Left ventricle myocardium inferior (tissue), 1 donor: Measurements from ENCODE around the gene ITGAD. TPM values are rescaled to one million over a fixed set of nuclear protein-coding genes. Genes with fewer than 3 reads are reported as not detected.

Experiments
- DNase-seq: peaks from one replicate; pipeline ENCODE4 v3.0.0-alpha.2; 2020
- H3K27ac ChIP-seq: fragments of 200-600 bp; replicated peaks from 2 replicates; pipeline ENCODE4 v1.8.0; 2021
- H3K27me3 ChIP-seq: fragments of 200-600 bp; 2 replicates; pipeline ENCODE4 v1.8.0; 2021; ENCODE audit warnings: low read depth
- H3K36me3 ChIP-seq: fragments of 200-600 bp; 2 replicates; pipeline ENCODE4 v1.8.0; 2021
- H3K4me1 ChIP-seq: fragments of 200-600 bp; 2 replicates; pipeline ENCODE4 v1.8.0; 2021
- H3K4me3 ChIP-seq: fragments of 200-600 bp; 2 replicates; pipeline ENCODE4 v1.8.0; 2021; ENCODE audit warnings: mild to moderate bottlenecking, moderate library complexity
- H3K9me3 ChIP-seq: fragments of 200-600 bp; replicated peaks from 2 replicates; pipeline ENCODE4 v1.8.0; 2021
- intact Hi-C: fragments of 100-400 bp; cut with micrococcal nuclease; formaldehyde crosslinking; loops from one replicate; pipeline ENCODE4 v1.11.0; 2022
- total RNA-seq: library from RNA; stranded (reverse); fragmentation: NEBNext Ultra II Directional; extraction: Animal tissue kit (Norgen Biotek cat#: 25700); gene quantifications from one replicate; pipeline ENCODE4 v1.2.1, GENCODE V29; 2021
- TF ChIP-seq, protein P1 (sequence below): fragments of 200-600 bp; IDR thresholded peaks from 2 replicates; pipeline ENCODE4 v1.8.0; 2021; ENCODE audit warnings: antibody characterized with exemption, mild to moderate bottlenecking, borderline replicate concordance
- donor health status: DM: no; HTN: yes; CAD: no; lungs with severe emphysema.

Gene ITGAD
- total RNA-seq, 1 donor from 2014 or later, result not detected

GRCh38 chr16:31400191-31400590 is 7.1 kb downstream of the ITGAD start:
- Histone ChIP-seq H3K36me3 (no peaks in the 10 kb centered on the region), H3K27ac (no peak overlapping the region), H3K27me3 (peaks cover 28% of the 10 kb centered on the region), H3K4me3 (no peak overlapping the region), H3K4me1 (no peaks in the 10 kb centered on the region), H3K9me3 (peaks cover 7% of the 10 kb centered on the region)
- no peak for DNase-seq
- intact Hi-C loops, result no loop called here
- TF ChIP-seq, protein P1, sequence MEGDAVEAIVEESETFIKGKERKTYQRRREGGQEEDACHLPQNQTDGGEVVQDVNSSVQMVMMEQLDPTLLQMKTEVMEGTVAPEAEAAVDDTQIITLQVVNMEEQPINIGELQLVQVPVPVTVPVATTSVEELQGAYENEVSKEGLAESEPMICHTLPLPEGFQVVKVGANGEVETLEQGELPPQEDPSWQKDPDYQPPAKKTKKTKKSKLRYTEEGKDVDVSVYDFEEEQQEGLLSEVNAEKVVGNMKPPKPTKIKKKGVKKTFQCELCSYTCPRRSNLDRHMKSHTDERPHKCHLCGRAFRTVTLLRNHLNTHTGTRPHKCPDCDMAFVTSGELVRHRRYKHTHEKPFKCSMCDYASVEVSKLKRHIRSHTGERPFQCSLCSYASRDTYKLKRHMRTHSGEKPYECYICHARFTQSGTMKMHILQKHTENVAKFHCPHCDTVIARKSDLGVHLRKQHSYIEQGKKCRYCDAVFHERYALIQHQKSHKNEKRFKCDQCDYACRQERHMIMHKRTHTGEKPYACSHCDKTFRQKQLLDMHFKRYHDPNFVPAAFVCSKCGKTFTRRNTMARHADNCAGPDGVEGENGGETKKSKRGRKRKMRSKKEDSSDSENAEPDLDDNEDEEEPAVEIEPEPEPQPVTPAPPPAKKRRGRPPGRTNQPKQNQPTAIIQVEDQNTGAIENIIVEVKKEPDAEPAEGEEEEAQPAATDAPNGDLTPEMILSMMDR, result no peak

GRCh38 chr16:31401436-31401835 is 8.3 kb downstream of the ITGAD start:
- intact Hi-C loops, result no loop called here
- H3K36me3 ChIP-seq, result no peaks in the 10 kb centered on the region
- H3K9me3 ChIP-seq, result peaks cover 7% of the 10 kb centered on the region
- no peak overlapping the region for H3K27ac ChIP-seq
- no peak for DNase-seq
- no peak overlapping the region for H3K4me3 ChIP-seq
- TF ChIP-seq, protein P1, result no peak
- no peaks in the 10 kb centered on the region for H3K4me1 ChIP-seq
- peaks cover 16% of the 10 kb centered on the region for H3K27me3 ChIP-seq

DNA sequence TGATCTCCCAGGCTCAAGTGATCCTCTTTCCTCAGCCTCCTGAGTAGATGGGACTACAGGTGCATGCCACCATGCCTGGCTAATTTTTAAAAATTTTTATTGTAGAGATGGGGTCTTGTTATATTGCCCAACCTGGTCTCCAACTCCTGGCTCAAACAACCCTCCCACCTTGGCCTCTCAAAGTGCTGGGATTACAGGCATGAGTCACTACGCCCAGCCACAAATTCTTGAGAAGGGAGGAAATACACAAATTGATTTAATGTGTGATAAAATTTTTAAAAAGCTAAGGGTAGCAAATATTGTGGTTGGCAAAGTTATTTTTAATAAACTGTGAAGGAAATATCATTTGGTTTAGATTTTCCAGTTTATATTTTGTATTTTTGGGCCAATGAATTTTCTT is 9.6 kb downstream of the ITGAD start:
- intact Hi-C loops, result no loop called here

DNA sequence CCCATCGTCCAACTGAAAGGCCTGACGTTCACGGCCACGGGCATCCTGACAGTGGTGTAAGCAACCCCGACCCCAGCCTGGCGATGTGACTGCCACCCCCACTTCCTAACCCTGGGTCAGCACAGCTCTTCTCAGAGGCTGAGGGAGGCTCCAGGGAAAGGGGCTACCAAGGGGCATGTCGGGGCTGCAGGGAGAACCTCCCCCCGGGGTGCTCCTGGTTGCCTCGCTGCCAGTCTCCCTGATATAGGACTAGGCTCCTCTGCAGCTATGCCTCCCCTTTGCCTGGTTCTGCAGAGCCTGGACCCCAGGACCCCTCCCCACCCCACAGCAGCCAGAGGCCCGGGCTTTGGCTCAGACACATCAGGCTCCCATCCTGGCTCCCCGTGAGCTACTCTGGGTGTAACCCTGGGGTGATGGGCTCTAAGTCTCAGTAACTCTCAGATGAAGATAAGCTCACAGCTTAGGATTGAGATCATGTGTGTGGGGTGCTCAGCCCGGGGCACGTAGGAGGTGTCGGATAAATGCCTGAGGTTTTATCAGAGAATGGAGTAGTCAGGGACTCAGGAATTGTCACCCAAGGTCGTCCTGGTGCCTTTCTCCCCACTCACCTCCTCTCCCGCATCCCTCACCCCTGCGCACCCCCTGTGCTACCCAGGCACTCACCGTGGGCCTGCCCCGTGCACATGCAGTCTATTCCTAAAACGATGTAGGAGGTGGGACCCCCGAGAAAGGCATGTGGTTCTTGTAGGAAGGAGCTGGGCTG is 10.6 kb downstream of the ITGAD start:
- H3K4me1 ChIP-seq, result no peaks in the 10 kb centered on the region
- H3K4me3 ChIP-seq, result peak overlapping the region; percentile 45
- no peak for DNase-seq
- no peaks in the 10 kb centered on the region for H3K36me3 ChIP-seq
- intact Hi-C loops, result no loop called here
- no peak overlapping the region for H3K27ac ChIP-seq
- peaks cover 17% of the 10 kb centered on the region for H3K27me3 ChIP-seq
- H3K9me3 ChIP-seq, result peaks cover 7% of the 10 kb centered on the region
- TF ChIP-seq, protein P1, result no peak

More for the DNA sequence above, 9.6 kb downstream of the ITGAD start:
- Histone ChIP-seq H3K27ac (no peak overlapping the region), H3K4me3 (no peak overlapping the region), H3K4me1 (no peaks in the 10 kb centered on the region), H3K27me3 (peaks cover 14% of the 10 kb centered on the region), H3K36me3 (no peaks in the 10 kb centered on the region), H3K9me3 (peaks cover 7% of the 10 kb centered on the region)
- DNase-seq, result no peak
- TF ChIP-seq, protein P1, result no peak

DNA sequence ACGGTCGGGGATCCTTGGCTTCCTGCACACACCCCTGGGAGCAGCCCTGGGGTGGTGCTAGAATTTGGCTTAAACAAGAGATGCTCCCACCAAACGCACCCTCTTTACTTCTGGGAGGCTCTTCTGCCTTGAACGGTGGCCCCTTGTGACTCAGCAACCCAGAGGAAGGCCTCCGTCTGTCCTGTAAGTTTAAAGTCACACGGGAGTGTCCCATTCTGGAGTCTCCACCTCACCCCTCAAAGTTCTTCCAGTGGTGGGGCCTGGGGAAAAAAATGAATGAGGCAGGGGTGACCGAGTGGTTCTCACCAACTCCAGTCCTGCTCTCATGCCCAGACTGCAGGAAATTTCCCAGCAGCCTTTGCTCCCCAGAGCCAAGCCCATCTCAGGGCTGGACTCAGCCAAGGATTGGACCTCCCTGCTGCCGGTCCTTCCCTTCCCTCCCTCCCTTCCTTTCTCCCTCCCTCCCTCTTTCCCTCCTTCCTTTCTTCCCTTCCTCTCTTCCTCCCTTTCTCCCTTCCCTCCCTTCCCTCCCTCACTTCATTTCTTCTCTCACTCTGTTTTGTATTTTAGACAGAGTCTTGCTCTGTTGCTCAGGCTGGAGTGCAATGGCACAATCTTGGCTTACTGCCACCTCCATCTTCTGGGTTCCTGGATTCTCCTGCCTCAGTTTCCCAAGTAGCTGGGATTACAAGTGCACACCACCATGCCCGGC is 11.4 kb downstream of the ITGAD start:
- H3K27me3 ChIP-seq, result peaks cover 22% of the 10 kb centered on the region
- TF ChIP-seq, protein P1, result no peak
- H3K36me3 ChIP-seq, result no peaks in the 10 kb centered on the region
- H3K27ac ChIP-seq, result no peak overlapping the region
- no peak for DNase-seq
- H3K4me3 ChIP-seq, result peak overlapping the region; percentile 45
- no peaks in the 10 kb centered on the region for H3K4me1 ChIP-seq
- H3K9me3 ChIP-seq, result peaks cover 5% of the 10 kb centered on the region
- intact Hi-C loops, result no loop called here
